GM19035 (cell line): ENCODE data around the gene RELN.
"Not testable (repeated sequence)": the region's sequence is repeated elsewhere in the genome, so short reads cannot be mapped to it uniquely, and the experiment has no call there.

Experiments
- ATAC-seq: cut with Tn5 transposase; IDR thresholded peaks from one replicate; pipeline ENCODE4 v1.9.1; 2021; ENCODE audit not compliant: unreplicated experiment

Gene RELN

GRCh38 chr7:103905997-103906396 lies 83.5 kb downstream of the RELN start:
- ATAC-seq = no peak

GRCh38 chr7:103902917-103903316 lies 86.5 kb downstream of the RELN start:
- ATAC-seq = no peak

GRCh38 chr7:103896826-103897225 lies 92.6 kb downstream of the RELN start:
- ATAC-seq = not testable (repeated sequence)

GRCh38 chr7:103894656-103895596 lies 94.5 kb downstream of the RELN start:
- no peak for ATAC-seq

GRCh38 chr7:103893350-103893749 lies 96.1 kb downstream of the RELN start:
- no peak for ATAC-seq

- no peak for ATAC-seq
Observed at GRCh38 chr7:103889451-103889850, 100.0 kb downstream of the RELN start.

- ATAC-seq = no peak
Observed at GRCh38 chr7:103888603-103889153, 100.8 kb downstream of the RELN start.

- no peak for ATAC-seq
Observed at GRCh38 chr7:103887853-103888602, 101.4 kb downstream of the RELN start.

- no peak for ATAC-seq
Observed at GRCh38 chr7:103887050-103887449, 102.4 kb downstream of the RELN start.

GRCh38 chr7:103879928-103880600 lies 109.4 kb downstream of the RELN start:
- ATAC-seq = no peak

- no peak for ATAC-seq
Observed at GRCh38 chr7:103879411-103879810, 110.0 kb downstream of the RELN start.

GRCh38 chr7:103877565-103877964 lies 111.9 kb downstream of the RELN start:
- ATAC-seq = no peak

- ATAC-seq = no peak
Observed at GRCh38 chr7:103875718-103876117, 113.7 kb downstream of the RELN start.

GRCh38 chr7:103871473-103871872 lies 118.0 kb downstream of the RELN start:
- ATAC-seq = no peak

GRCh38 chr7:103870664-103871063 lies 118.8 kb downstream of the RELN start:
- no peak for ATAC-seq

GRCh38 chr7:103867874-103868273 lies 121.6 kb downstream of the RELN start:
- no peak for ATAC-seq

GRCh38 chr7:103866919-103867318 lies 122.5 kb downstream of the RELN start:
- ATAC-seq = no peak

GRCh38 chr7:103865442-103865841 lies 124.0 kb downstream of the RELN start:
- no peak for ATAC-seq

- ATAC-seq = no peak
Observed at GRCh38 chr7:103862302-103863035, 127.0 kb downstream of the RELN start.

GRCh38 chr7:103859709-103860108 lies 129.7 kb downstream of the RELN start:
- ATAC-seq = no peak
